A673 (cell line): ENCODE results near the gene PVALEF. TPM values are rescaled to one million over a fixed set of nuclear protein-coding genes. Genes with fewer than 3 reads are reported as not detected.

Source experiments
- BruUV-seq: library from RNA; stranded (reverse); fragments of 400-500 nt; replicated peaks from 2 replicates; lab custom pipeline; 2021; lab: Mats Ljungman, UMichigan
- CTCF ChIA-PET: fragments of 300-600 bp; sonication (Branson Sonifier 250); formaldehyde crosslinking; loops from one replicate; lab custom pipeline; 2022; ENCODE audit warnings: antibody characterized with exemption; lab: Charles Lee
- POLR2A ChIA-PET: fragments of 300-600 bp; sonication (Branson Sonifier 250); formaldehyde crosslinking; loops from one replicate; lab custom pipeline; 2022; ENCODE audit warnings: antibody characterized with exemption; ENCODE audit not compliant: low non-redundant PET; lab: Charles Lee
- DNase-seq: peaks from one replicate; pipeline ENCODE4 v3.0.0-alpha.2; 2015; ENCODE audit warnings: low spot score
- H3K27ac ChIP-seq: fragments of 200-600 bp; sonication (generic); 2 replicates; pipeline ENCODE4 v1.5.1; 2016; ENCODE audit warnings: mixed run types, low read depth, mild to moderate bottlenecking, mixed read lengths, antibody characterized with exemption, low read length; ENCODE audit not compliant: poor library complexity, severe bottlenecking
- H3K27me3 ChIP-seq: fragments of 200-600 bp; sonication (generic); replicated peaks from 2 replicates; pipeline ENCODE4 v1.6.1; 2017; ENCODE audit warnings: mixed run types, low read depth, mild to moderate bottlenecking, mixed read lengths, antibody characterized with exemption, low read length; ENCODE audit not compliant: insufficient read depth, poor library complexity
- H3K36me3 ChIP-seq: fragments of 200-600 bp; sonication (generic); 2 replicates; pipeline ENCODE4 v1.6.1; 2016; ENCODE audit warnings: mixed run types, mild to moderate bottlenecking, mixed read lengths, antibody characterized with exemption, low read length; ENCODE audit not compliant: insufficient read depth, poor library complexity, severe bottlenecking
- H3K4me1 ChIP-seq: fragments of 200-600 bp; sonication (generic); 2 replicates; pipeline ENCODE4 v1.6.1; 2017; ENCODE audit warnings: mixed run types, mild to moderate bottlenecking, mixed read lengths, antibody characterized with exemption, low read length; ENCODE audit not compliant: insufficient read depth, poor library complexity, severe bottlenecking
- H3K4me3 ChIP-seq: fragments of 200-600 bp; sonication (generic); 2 replicates; pipeline ENCODE4 v1.5.1; 2016; ENCODE audit warnings: low read depth, mixed run types, mild to moderate bottlenecking, mixed read lengths, low read length; ENCODE audit not compliant: poor library complexity, severe bottlenecking
- H3K9me3 ChIP-seq: fragments of 200-600 bp; sonication (generic); 2 replicates; pipeline ENCODE4 v1.6.1; 2016; ENCODE audit warnings: mixed run types, low read depth, mild to moderate bottlenecking, mixed read lengths, antibody characterized with exemption, low read length; ENCODE audit not compliant: poor library complexity, severe bottlenecking
- EZH2 ChIP-seq: fragments of 200-600 bp; sonication (generic); IDR thresholded peaks from 2 replicates; pipeline ENCODE4 v1.6.1; 2017; ENCODE audit warnings: borderline replicate concordance, low read depth, mild to moderate bottlenecking, mixed read lengths, antibody characterized with exemption, low read length; ENCODE audit not compliant: poor library complexity, severe bottlenecking
- intact Hi-C: fragments of 100-400 bp; cut with micrococcal nuclease; formaldehyde crosslinking; loops from one replicate; pipeline ENCODE4 v1.10.0; 2022; ENCODE audit not compliant: unreplicated experiment
- total RNA-seq: library from RNA; stranded (reverse); gene quantifications from 2 replicates; pipeline ENCODE4 v1.2.3, GENCODE V29; 2021
- TF ChIP-seq, protein P1 (sequence below): fragments of 300-800, 200-600 bp; sonication (generic); conservative IDR thresholded peaks from 2 replicates; pipeline ENCODE4 v1.5.1; 2017; ENCODE audit warnings: low read depth, mild to moderate bottlenecking, antibody characterized with exemption, low read length, moderate library complexity, mixed read lengths

The PVALEF gene
- total RNA-seq, 1 experiment from 2014 or later = not detected

DNA sequence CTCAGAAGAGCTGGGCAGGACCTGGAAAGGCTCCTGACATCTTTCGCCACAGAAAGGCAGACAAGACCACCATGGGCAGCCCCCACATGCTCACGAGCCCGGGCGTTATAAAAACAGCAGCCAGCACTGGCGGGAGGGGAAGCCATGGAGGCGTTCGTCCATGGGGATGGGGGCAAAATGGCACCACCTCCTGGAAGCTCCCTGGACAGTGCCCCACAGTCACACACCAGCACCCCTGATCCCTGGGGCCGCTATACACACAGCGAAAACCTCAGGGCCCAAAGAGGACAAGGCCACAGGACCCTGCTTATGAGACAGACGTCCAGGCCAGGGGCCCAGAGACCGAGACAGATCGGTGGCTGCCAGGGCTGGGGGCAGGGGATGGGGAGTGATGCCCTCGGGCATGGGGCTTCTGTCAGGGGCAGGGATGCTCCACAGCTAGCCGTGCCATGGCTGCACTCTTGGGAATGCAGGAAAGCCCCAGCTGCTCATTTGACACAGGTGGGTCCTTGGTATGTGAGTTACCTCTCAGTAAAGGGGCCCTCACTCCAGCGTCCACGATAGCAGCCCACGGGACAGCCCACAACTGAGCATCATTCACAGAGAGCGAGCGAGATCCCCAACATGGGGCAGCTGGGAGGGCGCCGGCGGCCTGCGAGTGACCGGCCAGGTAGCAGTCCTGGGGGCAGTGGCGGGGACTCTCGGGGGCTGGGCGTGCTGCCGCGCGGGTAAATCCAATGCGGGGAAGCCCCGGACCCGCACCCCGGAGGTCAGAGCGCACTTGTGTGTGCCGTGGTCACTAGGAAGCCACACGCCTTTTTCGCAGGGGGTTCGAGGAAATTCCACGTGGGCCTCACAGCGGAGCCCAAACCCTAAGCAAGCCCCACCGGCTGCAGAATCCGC is 6.4 kb upstream of the PVALEF start:
- Histone ChIP-seq H3K4me3 (no peak overlapping the region), H3K27me3 (no peaks in the 10 kb centered on the region), H3K9me3 (no peaks in the 10 kb centered on the region), H3K27ac (no peak overlapping the region), H3K36me3 (no peaks in the 10 kb centered on the region), H3K4me1 (peaks cover 3% of the 10 kb centered on the region)
- intact Hi-C loops = no loop called here
- no peak for TF ChIP-seq EZH2
- TF ChIP-seq, protein P1, sequence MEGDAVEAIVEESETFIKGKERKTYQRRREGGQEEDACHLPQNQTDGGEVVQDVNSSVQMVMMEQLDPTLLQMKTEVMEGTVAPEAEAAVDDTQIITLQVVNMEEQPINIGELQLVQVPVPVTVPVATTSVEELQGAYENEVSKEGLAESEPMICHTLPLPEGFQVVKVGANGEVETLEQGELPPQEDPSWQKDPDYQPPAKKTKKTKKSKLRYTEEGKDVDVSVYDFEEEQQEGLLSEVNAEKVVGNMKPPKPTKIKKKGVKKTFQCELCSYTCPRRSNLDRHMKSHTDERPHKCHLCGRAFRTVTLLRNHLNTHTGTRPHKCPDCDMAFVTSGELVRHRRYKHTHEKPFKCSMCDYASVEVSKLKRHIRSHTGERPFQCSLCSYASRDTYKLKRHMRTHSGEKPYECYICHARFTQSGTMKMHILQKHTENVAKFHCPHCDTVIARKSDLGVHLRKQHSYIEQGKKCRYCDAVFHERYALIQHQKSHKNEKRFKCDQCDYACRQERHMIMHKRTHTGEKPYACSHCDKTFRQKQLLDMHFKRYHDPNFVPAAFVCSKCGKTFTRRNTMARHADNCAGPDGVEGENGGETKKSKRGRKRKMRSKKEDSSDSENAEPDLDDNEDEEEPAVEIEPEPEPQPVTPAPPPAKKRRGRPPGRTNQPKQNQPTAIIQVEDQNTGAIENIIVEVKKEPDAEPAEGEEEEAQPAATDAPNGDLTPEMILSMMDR = no peak
- ChIA-PET POLR2A (no interaction called here), CTCF (no interaction called here)
- BruUV-seq = no TSS peak
- DNase-seq = no peak

DNA sequence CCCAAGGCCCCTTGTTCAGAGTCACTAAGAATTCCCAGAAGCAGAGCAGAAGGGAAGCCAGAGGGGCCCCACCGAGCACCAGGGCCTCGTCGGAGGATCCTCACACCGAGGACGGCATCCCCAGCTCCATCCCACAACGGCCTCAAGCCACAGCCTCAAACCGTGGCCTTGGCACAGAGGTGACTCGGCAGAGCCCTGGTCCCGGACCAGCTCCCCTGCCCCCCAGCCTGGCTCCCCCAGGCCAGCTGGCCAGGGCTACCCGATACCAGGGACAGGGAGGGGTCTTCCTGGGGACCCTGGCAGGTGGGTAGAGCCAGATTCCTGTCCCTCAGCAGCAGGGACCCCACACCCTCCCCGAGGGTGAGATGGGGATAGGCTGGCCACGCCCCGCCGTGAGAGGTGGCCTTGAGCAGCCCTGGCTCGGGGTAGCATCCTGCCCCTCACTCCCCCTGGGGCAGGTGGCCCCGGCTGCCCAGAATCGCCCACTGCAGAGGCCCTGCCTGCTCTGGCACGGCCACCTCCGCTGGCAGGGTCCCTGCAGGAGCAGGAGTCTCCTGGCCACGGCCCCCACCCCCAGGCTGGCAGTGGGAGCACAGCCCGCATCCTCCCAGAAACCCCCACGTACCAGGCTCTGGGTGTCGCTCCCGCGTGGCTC is 5.6 kb upstream of the PVALEF start:
- DNase-seq = no peak
- Histone ChIP-seq H3K27me3 (no peaks in the 10 kb centered on the region), H3K4me1 (peaks cover 5% of the 10 kb centered on the region), H3K27ac (no peak overlapping the region), H3K9me3 (no peaks in the 10 kb centered on the region), H3K36me3 (no peaks in the 10 kb centered on the region), H3K4me3 (no peak overlapping the region)
- intact Hi-C loops = no loop called here
- CTCF ChIA-PET = no interaction called here
- BruUV-seq = no TSS peak
- POLR2A ChIA-PET = no interaction called here
- TF ChIP-seq, protein P1 = no peak
- TF ChIP-seq EZH2 = no peak

DNA sequence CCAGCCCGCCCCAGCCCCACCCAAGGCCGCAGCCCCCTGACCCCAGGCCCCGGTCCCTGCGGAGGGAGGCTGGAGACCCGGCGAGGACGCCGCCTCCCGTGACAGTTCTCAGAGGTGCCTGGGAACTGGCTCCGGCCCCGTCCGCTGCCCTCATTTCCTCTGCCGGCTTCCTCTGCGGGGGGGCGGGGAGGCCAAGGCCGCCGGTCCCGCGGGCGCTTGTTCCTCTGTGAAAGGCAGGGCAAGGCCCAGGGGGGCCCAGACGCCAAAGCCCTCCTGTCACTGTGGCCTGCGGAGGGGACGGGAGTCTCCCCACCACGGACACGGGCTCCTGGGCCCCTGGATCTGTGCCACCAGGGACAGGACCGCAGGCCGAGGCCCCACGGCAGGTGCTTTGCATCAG is 5.0 kb upstream of the PVALEF start:
- BruUV-seq = no TSS peak
- DNase-seq = no peak
- TF ChIP-seq EZH2 = no peak
- TF ChIP-seq, protein P1 = no peak
- Histone ChIP-seq H3K36me3 (no peaks in the 10 kb centered on the region), H3K9me3 (no peaks in the 10 kb centered on the region), H3K27me3 (no peaks in the 10 kb centered on the region), H3K4me3 (no peak overlapping the region), H3K4me1 (peaks cover 10% of the 10 kb centered on the region), H3K27ac (no peak overlapping the region)
- ChIA-PET CTCF (no interaction called here), POLR2A (no interaction called here)
- intact Hi-C loops = no loop called here
